GM18517 (cell line): Measurements from ENCODE around the gene APOO.

Experiments used
- ATAC-seq: cut with Tn5 transposase; IDR thresholded peaks from one replicate; pipeline ENCODE4 v1.9.1; 2021; ENCODE audit warnings: mild to moderate bottlenecking, moderate library complexity; ENCODE audit not compliant: unreplicated experiment

Gene APOO

DNA sequence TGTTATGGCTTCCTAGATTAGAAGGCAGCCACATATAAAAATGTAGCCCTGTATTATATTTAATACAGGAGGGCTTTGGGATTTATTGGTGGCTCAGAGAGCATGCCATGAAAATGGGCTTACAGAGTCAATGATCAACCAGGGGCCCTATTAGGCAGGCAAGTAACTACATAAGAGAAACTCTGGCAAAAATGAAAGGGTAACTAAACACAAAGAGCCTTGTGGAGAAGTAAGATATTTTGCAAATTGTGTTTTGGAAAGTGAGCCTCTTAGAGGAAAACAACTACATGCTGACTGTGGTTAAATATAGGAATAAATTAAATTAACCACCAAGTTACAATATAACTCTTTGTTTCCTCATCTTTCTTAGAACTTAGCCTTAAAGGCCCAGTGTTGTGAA, 119.2 kb downstream of the APOO start:
- peak; percentile 51 for ATAC-seq

DNA sequence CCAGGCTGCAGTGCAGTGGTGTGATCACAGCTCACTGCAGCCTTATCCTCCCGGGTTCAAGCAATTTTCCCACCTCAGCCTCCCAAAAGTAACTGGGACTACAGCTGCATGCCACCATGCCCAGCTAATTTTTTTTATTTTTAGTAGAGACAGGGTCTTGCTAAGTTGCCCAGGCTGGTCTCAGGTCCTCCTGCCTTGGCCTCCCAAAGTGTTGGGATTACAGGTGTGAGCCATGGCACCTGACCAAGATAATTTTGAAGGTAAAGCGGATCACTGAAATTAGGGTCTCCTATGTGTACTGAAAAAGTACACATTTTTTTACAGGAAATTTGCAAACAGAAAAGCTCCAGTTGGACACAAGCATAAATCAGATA, 120.0 kb downstream of the APOO start:
- ATAC-seq = no peak

DNA sequence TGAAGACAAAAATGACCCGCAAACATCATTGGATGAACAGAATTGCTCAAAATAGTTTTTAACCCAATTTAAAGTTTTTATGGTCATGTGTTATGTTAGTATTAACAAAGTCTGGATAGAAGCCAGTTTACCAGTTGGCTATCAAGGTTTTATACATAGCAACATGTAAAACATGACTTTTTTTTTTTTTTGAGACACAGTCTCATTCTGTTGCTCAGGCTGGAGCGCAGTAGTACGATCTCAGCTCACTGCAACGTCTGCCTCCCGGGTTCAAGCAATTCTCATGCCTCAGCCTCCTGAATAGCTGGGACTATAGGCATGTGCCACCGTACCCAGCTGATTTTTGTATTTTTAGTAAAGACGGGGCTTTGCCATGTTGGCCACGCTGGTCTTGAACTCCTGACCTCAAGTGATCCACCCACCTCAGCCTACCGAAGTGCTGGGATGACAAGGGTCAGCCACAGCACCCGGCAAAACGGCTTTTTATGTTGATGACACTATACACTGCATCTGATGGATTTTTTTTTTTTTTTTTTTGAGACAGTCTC, 121.4 kb downstream of the APOO start:
- no peak for ATAC-seq

DNA sequence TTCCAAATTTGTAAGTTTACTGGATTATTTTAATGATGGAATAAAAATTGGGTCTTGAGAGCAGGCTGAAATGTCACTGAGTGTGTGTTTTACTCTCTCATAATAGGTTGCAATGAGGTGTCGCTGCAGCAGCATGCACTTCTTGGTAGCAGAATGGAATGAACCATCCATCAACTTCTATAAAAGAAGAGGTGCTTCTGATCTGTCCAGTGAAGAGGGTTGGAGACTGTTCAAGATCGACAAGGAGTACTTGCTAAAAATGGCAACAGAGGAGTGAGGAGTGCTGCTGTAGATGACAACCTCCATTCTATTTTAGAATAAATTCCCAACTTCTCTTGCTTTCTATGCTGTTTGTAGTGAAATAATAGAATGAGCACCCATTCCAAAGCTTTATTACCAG, 122.2 kb downstream of the APOO start:
- ATAC-seq = no peak

DNA sequence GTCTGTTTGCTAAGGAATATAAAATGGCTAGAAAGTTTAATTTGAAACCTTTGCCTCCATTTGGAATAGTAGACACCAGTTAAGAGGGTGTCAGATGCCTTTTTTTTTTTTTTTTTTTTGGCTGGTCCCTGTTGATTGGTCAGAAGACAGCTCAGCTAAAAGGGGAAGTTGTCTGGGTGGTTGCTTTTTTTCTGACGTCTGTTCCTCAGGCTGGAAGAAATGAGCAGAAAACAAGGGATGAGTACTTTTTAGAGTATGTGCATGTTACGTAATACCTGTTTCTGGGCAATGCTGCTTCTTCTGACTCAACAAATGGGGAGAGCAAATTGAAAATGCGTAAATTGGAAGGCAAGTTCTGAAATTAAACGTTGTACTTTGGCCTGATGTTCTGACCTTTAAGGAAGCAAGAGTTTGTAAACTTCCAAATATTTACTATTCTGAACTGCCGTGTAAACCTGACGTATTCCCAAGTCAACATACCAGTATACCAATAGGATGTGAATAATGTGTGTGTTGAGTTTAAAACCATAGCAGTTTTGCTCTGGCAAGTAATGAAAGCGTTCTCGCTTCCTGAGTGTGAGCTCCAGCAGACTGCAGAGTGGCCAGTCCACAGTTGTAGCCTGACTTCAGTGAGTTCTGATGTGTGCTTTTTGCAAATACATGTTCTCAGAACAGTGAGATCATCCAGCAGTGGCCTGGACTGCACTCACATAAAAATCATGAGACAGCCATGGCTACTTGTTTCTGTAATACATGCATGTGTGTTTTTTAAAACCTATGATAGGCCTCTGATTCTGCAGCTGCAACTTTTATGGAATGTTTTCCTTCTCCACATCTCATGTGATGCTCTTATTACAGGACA, 123.0 kb downstream of the APOO start:
- ATAC-seq = no peak

DNA sequence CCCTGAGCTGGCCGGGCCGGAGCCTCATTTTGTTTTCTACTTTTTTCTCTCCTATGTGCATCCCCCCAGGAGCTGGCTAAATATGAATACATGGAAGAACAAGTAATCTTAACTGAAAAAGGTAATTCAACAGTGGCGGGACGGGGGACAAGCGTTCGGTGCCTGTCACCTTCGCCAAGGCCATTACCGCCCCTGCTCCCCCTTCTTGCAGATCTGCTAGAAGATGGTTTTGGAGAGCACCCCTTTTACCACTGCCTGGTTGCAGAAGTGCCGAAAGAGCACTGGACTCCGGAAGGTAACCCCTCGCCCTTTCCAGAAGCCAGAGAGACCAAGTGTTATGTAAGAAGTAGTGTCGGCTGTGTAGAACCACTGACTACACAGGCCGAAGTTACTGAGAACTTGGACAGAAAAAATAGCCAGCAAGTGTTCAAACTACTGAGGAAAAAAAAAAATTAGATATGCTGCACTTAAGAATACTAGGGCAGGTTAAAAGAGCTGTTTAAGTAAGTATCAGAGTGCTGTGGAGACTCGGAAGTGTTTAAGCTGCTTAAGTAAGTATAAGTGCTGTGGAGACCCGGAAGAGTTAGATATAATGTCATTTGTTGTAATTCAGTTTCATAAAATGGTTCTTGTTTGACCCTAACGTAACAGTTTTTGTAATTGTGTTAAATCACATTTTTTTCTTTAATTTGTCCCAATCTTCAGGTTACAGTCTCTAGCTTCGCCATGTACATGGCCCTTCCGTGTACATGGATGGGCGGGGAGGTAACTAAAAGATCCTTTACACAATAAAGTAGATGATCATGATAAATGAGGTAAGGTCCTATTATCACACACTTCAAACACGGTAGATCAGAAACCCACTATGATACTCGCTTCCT, 123.9 kb downstream of the APOO start:
- ATAC-seq = no peak
